ENCODE data around the gene GNAI1. TPM values are rescaled to one million over a fixed set of nuclear protein-coding genes. Genes with fewer than 3 reads are reported as not detected.
A peak's percentile ranks its signal among the peaks of the same experiment; 100 is the strongest.
"Not testable (repeated sequence)": the region's sequence is repeated elsewhere in the genome, so short reads cannot be mapped to it uniquely, and the experiment has no call there.

The GNAI1 gene
- total RNA-seq, 2 donors from 2014 or later: not detected

DNA sequence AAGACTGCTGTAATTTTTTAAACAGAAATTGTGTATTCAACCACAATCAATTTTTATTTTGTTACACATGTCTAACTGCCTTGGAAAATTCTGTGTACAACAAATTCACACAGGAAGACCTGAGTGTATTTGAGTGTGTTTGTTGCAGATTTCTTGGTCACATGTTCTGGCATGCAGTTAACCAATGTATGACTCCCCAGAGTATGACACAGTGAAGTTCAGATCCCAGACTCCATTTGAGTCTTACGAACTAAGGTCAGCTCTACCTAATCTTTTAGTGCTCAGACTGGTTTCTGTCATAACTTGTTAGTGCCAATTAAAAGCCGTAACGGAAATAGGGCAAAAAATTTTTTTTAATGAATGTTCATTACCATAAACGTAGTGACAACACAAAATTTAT, 5.8 kb downstream of the GNAI1 start:
- no peaks in the 10 kb centered on the region for H3K36me3 Mint-ChIP-seq (ENCODE audit: low read depth)
- no peak for ATAC-seq (replicated peaks)

DNA sequence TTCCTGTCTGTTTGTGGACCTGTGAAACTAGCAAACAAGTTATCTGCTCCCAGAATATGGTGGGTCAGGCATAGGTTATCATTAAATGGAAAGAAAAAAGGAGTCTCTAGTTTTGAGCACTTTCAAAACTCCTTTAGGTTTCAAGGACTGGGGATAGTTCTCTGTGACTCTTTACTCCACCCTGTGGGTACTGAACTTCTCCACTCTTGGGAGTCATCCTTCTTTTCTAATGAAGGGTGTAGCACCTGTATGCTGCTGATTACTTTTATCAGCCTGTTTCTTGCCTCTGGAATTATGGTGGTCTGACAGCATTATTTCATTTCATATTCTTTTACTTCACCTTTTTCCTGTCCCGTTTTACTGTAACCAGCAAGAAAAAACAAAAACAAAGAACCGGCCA, 6.7 kb downstream of the GNAI1 start:
- no peak overlapping the region for H3K27ac Mint-ChIP-seq
- peaks cover 3% of the 10 kb centered on the region for H3K9me3 Mint-ChIP-seq
- no peak overlapping the region for H3K4me3 Mint-ChIP-seq
- no peaks in the 10 kb centered on the region for H3K36me3 Mint-ChIP-seq (ENCODE audit: low read depth)
- peaks cover 14% of the 10 kb centered on the region for H3K27me3 Mint-ChIP-seq
- no peak for ATAC-seq (replicated peaks)
- H3K4me1 Mint-ChIP-seq: no peaks in the 10 kb centered on the region

More for the DNA sequence above, 5.8 kb downstream of the GNAI1 start:
- H3K4me3 Mint-ChIP-seq: no peak overlapping the region
- peaks cover 22% of the 10 kb centered on the region for H3K27me3 Mint-ChIP-seq
- H3K4me1 Mint-ChIP-seq: peaks cover 5% of the 10 kb centered on the region
- H3K9me3 Mint-ChIP-seq: peaks cover 6% of the 10 kb centered on the region
- no peak overlapping the region for H3K27ac Mint-ChIP-seq

DNA sequence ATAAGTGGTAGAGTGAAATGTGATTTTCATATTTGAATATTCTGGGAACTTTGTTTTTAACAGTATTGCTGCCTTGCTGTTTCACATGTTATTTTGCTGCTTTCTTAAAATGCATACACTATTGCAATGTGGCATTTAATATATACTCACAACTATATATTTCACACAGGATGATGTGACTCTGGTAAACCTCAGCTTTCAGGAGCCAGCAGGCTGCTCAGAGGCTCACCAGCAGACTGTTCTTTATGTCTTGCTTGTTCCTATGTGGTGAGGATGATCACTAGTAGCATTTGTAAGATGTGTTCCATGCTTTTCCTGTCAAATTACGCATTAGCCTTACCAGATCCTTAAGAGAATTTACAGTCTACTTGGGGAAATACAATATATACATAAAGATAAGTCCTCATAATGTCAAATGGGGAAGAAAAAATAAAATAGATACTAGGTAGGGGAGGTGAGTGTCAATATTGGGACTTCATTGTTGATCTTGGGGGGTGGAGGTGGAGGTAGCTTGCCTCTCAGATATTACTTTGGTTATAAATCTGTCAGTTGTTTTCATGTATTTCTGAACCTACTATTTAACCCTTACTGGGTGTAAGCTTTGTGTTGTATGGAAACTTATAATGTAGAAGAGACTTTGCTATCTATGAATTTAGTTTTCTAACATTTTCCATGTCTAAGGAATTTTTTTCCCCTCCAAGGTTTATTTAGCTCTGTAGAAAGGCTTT, 8.4 kb downstream of the GNAI1 start:
- no peaks in the 10 kb centered on the region for H3K36me3 Mint-ChIP-seq (ENCODE audit: low read depth)
- peaks cover 3% of the 10 kb centered on the region for H3K9me3 Mint-ChIP-seq
- no peaks in the 10 kb centered on the region for H3K4me1 Mint-ChIP-seq
- peaks cover 3% of the 10 kb centered on the region for H3K27me3 Mint-ChIP-seq
- no peak overlapping the region for H3K4me3 Mint-ChIP-seq
- no peak for ATAC-seq (replicated peaks)
- no peak overlapping the region for H3K27ac Mint-ChIP-seq

DNA sequence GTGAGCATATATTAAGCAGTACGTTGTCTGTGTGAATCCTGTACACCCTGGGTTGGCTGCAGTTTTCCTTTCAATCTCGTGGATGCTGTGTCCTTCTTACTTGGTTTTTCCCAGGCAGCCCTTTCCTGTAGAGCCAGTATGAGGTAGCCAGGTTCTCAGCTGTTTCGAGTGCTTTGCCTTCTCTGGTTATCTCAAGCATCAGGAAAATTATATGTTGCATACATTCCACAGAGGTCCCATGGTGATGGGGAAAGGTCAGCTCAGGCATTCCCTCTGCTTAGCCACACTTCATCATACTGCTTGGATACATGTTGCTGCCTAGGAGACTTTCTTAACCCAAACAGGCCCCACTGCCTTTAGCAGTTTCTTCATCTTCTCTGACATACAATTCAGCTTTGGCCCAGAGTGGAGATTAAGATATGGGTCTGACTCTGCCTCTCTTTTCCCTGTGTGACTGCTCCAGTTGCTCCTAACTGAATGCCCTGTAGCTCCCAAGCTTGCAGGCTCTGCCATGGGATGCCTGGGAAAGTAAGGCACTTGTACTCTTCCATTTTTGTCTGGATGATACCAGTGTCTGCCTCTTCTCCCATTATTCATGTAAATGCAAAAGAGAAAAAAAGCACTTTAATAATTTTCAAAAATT, 11.3 kb downstream of the GNAI1 start:
- no peaks in the 10 kb centered on the region for H3K27me3 Mint-ChIP-seq
- no peak for ATAC-seq (replicated peaks)
- no peak overlapping the region for H3K27ac Mint-ChIP-seq
- H3K9me3 Mint-ChIP-seq: peaks cover 7% of the 10 kb centered on the region
- H3K36me3 Mint-ChIP-seq (ENCODE audit: low read depth): no peaks in the 10 kb centered on the region
- no peaks in the 10 kb centered on the region for H3K4me1 Mint-ChIP-seq
- H3K4me3 Mint-ChIP-seq: no peak overlapping the region

DNA sequence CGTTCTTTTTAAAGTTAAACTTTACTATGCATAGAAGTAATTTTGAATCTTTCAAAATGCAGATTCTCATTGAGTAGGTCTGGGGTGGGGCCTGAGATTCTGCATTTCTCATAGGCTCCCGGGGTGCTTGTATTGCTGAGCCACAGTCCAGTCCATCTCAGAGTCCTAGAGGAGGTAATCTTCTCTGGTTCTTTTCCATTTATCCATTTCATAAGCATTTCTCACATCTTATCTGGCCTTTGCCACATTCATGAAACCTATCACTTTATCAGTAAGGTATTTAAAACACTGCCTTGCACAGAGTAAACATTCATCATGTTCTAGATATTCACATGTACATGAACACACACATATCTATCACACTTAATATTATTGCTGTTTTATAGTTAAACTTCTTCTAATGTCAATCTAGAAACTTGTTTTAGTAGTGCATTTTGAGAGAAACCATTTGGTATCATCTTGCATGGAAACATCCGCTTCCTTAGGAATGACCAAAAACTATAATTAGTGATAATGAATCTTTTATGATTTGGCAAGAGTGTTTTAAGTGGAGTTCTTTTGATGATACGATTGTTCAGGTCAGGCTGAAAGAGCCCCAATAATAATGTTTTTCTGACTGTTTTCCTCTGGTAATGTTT, 12.0 kb downstream of the GNAI1 start:
- Mint-ChIP-seq H3K4me1 (no peaks in the 10 kb centered on the region), H3K4me3 (no peak overlapping the region), H3K27me3 (no peaks in the 10 kb centered on the region), H3K36me3 (ENCODE audit: low read depth) (no peaks in the 10 kb centered on the region), H3K27ac (no peak overlapping the region), H3K9me3 (peaks cover 14% of the 10 kb centered on the region)
- ATAC-seq (replicated peaks): no peak

DNA sequence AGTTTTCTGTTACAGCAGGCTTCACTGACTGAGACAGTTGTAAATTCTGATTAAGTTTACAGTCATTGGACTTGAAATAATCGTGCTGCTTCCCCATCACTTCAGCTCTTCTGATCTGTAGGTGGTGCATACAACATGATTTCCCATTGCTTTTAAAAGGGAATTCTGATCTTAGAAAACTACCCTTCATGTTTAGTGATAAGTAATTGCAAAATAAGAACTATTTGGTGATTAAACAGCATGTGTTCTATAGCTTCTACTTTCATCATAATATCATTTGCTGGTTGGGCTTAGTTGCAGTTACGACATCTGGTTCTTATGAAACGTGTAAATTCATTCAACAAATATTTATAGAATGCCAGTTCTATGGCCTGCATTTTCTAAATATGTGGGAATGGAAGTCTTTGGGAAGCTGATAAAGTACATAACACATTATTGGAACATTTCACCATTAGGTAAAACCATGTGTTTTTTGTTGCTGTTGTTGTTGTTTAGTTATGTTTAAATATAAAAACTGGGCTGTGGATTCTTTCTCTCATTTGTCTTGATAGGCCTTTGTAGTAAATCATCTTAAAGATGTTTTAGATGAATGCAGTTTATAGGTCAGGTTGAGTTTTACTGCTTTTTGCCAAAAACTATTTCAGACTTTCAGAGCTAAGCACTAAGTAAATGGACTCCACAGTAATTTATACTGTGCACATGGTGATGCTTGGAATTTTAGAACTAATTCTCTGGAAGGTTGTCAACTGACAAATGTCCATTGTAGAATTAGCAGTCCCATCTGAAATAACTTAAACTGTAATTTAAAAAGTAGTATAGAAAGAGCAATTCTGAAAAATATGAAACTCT, 13.1 kb downstream of the GNAI1 start:
- H3K4me3 Mint-ChIP-seq: no peak overlapping the region
- H3K27me3 Mint-ChIP-seq: no peaks in the 10 kb centered on the region
- H3K36me3 Mint-ChIP-seq (ENCODE audit: low read depth): no peaks in the 10 kb centered on the region
- H3K9me3 Mint-ChIP-seq: peaks cover 19% of the 10 kb centered on the region
- ATAC-seq (replicated peaks): no peak
- no peaks in the 10 kb centered on the region for H3K4me1 Mint-ChIP-seq
- no peak overlapping the region for H3K27ac Mint-ChIP-seq

DNA sequence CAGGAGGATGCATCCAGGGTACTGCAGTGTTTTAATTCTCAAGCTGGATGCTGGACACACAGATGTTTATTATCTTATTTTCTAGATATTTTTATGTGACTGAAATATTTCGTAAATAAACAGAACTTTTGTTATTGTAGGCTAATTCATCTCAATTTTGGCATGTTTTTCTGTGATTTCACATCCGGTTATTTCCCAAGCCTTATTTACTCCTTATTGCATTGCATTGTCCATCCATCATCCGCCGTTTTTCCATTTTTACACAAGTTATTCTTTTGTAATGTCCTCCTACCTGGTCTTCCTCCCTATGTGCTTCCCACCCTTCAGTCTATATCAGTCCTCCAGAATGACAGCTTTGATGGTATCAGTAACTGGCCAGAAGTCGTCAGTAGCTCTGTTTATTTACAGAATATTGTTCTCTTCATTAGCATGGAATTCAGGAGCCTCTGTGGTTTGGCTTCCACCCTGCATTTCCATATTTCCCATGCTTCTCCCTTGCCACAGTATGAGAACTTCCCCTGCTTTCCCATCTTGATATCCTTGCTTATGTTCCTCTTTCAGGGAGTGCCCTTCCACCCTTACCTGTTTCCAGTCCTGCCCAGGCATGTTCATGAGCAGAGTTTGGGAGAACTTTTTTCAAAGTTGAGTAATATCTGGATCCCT, 16.1 kb downstream of the GNAI1 start:
- H3K27ac Mint-ChIP-seq: no peak overlapping the region
- H3K4me1 Mint-ChIP-seq: no peaks in the 10 kb centered on the region
- H3K36me3 Mint-ChIP-seq (ENCODE audit: low read depth): no peaks in the 10 kb centered on the region
- no peak overlapping the region for H3K4me3 Mint-ChIP-seq
- H3K9me3 Mint-ChIP-seq: peaks cover 19% of the 10 kb centered on the region
- no peak for ATAC-seq (replicated peaks)
- H3K27me3 Mint-ChIP-seq: no peaks in the 10 kb centered on the region

DNA sequence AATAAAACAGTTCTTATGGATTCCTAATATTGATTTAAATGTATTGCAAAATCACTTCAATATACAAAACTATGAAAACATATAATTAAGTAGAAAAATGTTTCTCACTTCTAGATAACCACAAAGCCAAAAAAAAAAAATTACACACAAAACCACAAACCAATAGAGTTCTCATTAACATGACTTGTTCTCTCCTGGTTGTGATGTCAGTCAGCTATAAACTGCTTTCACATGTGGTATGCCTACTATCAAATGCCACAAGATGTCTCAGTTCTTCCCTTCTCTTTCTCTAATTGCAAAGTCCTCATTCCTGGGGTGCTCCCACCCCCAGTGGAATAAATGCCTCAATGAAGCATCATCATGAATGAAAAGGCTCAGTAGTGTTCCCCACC, 16.6 kb downstream of the GNAI1 start:
- H3K36me3 Mint-ChIP-seq (ENCODE audit: low read depth): no peaks in the 10 kb centered on the region
- no peak overlapping the region for H3K4me3 Mint-ChIP-seq
- peaks cover 19% of the 10 kb centered on the region for H3K9me3 Mint-ChIP-seq
- no peaks in the 10 kb centered on the region for H3K4me1 Mint-ChIP-seq
- H3K27ac Mint-ChIP-seq: no peak overlapping the region
- no peaks in the 10 kb centered on the region for H3K27me3 Mint-ChIP-seq
- ATAC-seq (replicated peaks): peak; percentile 35

DNA sequence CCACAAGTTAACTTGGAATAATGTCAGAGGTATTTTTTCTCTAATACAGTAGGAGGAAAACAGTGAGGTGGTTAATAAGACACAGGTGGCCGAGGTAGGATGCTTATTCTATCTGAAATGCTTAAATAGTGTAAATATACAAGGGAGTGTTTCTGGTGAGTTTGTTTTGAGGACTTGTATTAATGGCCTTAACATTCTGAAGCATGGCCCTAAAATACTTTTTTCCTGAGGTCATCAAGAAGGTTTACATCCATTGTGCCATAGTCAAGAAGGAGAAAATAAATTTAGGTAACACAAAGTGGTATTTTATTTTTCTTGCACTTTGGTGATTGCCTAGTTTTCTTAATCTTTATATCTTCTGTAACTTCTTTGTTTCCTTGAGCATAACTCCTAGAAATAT, 18.8 kb downstream of the GNAI1 start:
- Mint-ChIP-seq H3K36me3 (ENCODE audit: low read depth) (no peaks in the 10 kb centered on the region), H3K4me1 (no peaks in the 10 kb centered on the region), H3K9me3 (peaks cover 18% of the 10 kb centered on the region), H3K27me3 (no peaks in the 10 kb centered on the region), H3K4me3 (no peak overlapping the region), H3K27ac (no peak overlapping the region)
- no peak for ATAC-seq (replicated peaks)

DNA sequence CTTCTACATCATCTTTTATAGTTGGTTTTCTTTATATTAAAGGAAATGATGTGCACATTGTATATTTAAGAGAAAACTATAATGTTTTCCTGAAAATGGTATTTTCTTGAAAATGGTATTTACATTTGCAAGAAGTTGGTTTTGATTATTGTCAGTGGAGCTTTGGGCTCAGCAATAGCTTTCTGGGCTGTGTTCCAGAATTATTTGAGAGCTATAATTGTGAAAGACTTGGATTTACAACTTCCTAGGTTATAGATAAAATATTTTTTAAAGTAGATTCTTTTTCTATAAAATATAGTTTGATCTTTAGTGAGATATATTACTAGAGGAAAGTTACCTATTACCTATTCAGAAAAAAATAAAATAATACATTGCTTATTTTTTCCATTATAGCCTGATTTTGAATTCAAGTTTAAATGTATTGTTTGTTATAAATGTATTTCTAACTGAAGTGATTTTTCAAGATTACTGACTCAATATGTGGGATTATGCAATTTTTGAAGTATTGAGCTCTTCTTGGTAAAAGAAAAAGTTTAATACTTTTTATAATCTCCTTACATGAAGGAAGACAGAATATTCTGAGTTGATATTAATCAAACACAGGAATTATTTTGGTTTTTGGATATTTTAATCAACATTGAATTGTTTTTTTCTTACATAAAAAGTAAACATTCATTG, 20.2 kb downstream of the GNAI1 start:
- Mint-ChIP-seq H3K36me3 (ENCODE audit: low read depth) (no peaks in the 10 kb centered on the region), H3K27ac (no peak overlapping the region), H3K9me3 (peaks cover 20% of the 10 kb centered on the region), H3K4me3 (no peak overlapping the region), H3K4me1 (no peaks in the 10 kb centered on the region), H3K27me3 (no peaks in the 10 kb centered on the region)
- no peak for ATAC-seq (replicated peaks)

DNA sequence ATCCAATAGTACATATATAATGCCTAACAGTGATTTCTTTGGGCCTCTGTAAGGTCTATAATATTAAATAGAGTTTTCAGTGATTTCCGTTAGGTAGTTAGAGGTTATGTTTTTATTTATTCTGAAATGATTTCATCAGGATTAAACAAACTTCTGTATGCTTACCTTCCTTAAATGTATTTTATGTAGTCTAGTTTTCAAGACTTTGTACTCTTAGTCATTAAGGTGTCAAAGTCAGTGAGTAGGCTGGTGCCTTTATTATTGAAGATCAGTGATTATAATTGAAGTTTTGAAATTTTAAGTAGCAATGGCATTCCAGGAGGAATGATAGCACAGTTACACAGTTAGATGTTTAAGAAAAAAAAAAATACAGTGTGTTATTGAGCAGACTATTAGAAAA, 20.7 kb downstream of the GNAI1 start:
- no peak overlapping the region for H3K4me3 Mint-ChIP-seq
- H3K27ac Mint-ChIP-seq: no peak overlapping the region
- no peaks in the 10 kb centered on the region for H3K27me3 Mint-ChIP-seq
- no peak for ATAC-seq (replicated peaks)
- H3K9me3 Mint-ChIP-seq: peaks cover 20% of the 10 kb centered on the region
- no peaks in the 10 kb centered on the region for H3K36me3 Mint-ChIP-seq (ENCODE audit: low read depth)
- H3K4me1 Mint-ChIP-seq: no peaks in the 10 kb centered on the region

DNA sequence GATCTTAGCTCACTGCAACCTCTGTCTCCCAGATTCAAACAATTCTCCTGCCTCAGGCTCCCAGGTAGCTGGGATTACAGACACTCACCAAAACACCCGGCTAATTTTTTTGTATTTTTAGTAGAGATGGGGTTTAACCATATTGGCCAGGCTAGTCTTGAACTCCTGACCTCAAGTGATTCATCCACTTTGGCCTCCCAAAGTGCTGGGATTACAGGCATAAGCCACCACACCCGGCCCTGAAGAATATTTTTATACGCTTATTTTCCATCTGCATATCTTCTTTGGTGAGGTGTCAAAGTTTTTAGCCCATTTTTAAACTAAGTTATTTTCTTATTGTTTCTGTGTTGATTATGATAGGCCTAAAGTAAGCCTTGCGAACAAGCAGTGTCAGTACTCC, 23.1 kb downstream of the GNAI1 start:
- peaks cover 10% of the 10 kb centered on the region for H3K9me3 Mint-ChIP-seq
- H3K27ac Mint-ChIP-seq; H3K4me3 Mint-ChIP-seq; H3K36me3 Mint-ChIP-seq (ENCODE audit: low read depth); ATAC-seq (replicated peaks); H3K27me3 Mint-ChIP-seq; H3K4me1 Mint-ChIP-seq: not testable (repeated sequence)

DNA sequence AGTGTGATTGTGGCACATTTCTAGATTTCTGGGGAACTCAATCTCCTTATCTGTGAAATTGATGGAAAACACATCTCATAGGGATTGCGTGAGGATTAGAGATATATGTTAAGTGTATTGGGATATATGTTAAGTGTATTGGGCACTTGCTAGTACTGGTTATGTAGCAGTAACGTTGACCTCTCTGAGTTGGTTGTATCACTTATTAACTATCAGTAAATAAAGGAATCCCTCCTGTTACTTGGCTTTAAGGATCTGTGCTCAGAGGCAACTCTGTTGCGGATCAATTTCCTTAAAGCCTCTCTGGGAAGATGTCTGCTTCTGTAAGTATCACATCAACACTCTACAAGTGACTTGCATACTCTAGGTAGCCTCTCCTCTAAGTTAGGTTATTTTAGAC, 25.2 kb downstream of the GNAI1 start:
- Mint-ChIP-seq H3K36me3 (ENCODE audit: low read depth) (no peaks in the 10 kb centered on the region), H3K27me3 (no peaks in the 10 kb centered on the region), H3K27ac (no peak overlapping the region), H3K4me3 (no peak overlapping the region), H3K4me1 (no peaks in the 10 kb centered on the region), H3K9me3 (peaks cover 10% of the 10 kb centered on the region)
- ATAC-seq (replicated peaks): no peak

DNA sequence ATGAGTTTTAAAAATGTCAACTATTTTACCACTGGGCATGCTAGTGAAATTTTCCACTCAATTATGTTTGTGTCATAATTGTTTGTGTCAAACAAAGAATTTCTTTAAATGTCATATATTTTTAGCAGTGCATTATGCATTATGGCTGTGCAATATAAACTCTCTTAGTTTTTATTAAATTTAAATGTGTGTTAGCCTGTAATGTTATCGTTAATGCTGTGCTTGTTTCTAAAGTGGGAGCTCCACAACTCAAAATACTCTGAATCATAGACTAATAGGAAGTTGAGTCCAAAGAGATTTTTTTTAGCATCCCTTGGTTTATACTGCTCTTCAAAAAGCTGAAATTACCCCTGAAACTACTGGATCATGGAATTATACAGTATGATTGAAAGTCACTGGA, 26.8 kb downstream of the GNAI1 start:
- H3K4me3 Mint-ChIP-seq: no peak overlapping the region
- ATAC-seq (replicated peaks): no peak
- H3K4me1 Mint-ChIP-seq: no peaks in the 10 kb centered on the region
- no peaks in the 10 kb centered on the region for H3K36me3 Mint-ChIP-seq (ENCODE audit: low read depth)
- no peak overlapping the region for H3K27ac Mint-ChIP-seq
- no peaks in the 10 kb centered on the region for H3K27me3 Mint-ChIP-seq
- peaks cover 10% of the 10 kb centered on the region for H3K9me3 Mint-ChIP-seq

All from activated T-helper 17 cell treated with anti-CD3 and anti-CD28 coated beads, Interleukin-2, amount 50 U/mL, for 72 hours (primary cell).